Measurements from ENCODE around the gene HECW1. TPM values are rescaled to one million over a fixed set of nuclear protein-coding genes. Genes with fewer than 3 reads are reported as not detected.

HECW1 gene
- total and polyA plus RNA-seq, 11 donors, result 0.23 TPM; not detected in 10

- intact Hi-C loops (cut with DNase I), result no loop called here
- DNase-seq, result no peak
- ATAC-seq, result peak in 1 of 4 donors; percentile 5
- Histone ChIP-seq H3K9me3 (no peaks in the 10 kb centered on the region), H3K27me3 (no peaks in the 10 kb centered on the region), H3K4me1 (peaks cover 0 to 11% (median 0%) of the 10 kb centered on the region in 12 donors), H3K27ac (peak overlapping the region in 3 of 12 donors; percentile 12 to 58 (median 29)), H3K36me3 (no peaks in the 10 kb centered on the region), H3K4me3 (no peak overlapping the region)
- TF ChIP-seq CTCF (IDR thresholded peaks at IDR 0.05), result no peak
- 87 to 90% (median 88%) methylated on average over 15 of the region's 15 CpGs for WGBS, 4 donors
Measured at GRCh38 chr7:43554423-43554822, 442.0 kb downstream of the HECW1 start.

DNA sequence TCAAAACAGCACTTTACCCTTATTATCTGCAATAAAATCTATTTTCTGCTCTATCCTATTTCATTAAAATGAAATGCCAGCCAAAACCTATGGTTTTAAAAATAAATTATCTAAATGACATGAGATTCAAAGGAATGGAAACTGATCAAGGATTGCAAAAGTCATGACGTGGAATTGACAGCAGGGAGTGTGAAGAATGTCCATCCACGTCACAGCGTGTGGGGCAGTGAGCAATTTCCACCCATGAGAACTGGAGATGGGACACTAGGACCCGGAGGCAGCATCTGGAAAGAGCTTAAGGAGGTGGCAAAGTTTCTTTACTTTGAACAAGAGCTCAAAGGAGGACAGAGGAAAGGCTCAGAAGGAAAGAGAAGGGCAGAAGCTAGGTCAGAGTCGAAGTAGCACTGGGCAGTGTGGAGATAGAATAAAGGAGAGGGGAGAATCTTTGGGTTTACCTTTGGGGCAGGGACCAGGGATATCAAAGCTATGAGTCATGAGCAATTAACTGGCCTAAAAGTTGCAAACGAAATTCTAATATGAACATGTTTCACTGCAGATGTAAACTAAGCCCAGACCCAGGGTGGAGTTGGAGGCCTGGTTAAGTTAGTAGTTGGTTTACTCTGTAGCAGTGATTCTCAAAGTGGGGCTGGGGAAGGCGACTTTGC is 445.5 kb downstream of the HECW1 start:
- Histone ChIP-seq H3K27me3 (peaks cover 0 to 4% (median 0%) of the 10 kb centered on the region in 9 donors), H3K4me1 (peaks cover 0 to 11% (median 0%) of the 10 kb centered on the region in 12 donors), H3K27ac (no peak overlapping the region), H3K36me3 (no peaks in the 10 kb centered on the region), H3K4me3 (no peak overlapping the region), H3K9me3 (no peaks in the 10 kb centered on the region)
- intact Hi-C loops (cut with DNase I), result no loop called here
- no peak for ATAC-seq
- TF ChIP-seq CTCF (IDR thresholded peaks at IDR 0.05) (no peak), POLR2A (IDR thresholded peaks at IDR 0.05) (no peak)
- no peak for DNase-seq
- 80 to 88% (median 84%) methylated on average over 7 of the region's 7 CpGs for WGBS, 4 donors

DNA sequence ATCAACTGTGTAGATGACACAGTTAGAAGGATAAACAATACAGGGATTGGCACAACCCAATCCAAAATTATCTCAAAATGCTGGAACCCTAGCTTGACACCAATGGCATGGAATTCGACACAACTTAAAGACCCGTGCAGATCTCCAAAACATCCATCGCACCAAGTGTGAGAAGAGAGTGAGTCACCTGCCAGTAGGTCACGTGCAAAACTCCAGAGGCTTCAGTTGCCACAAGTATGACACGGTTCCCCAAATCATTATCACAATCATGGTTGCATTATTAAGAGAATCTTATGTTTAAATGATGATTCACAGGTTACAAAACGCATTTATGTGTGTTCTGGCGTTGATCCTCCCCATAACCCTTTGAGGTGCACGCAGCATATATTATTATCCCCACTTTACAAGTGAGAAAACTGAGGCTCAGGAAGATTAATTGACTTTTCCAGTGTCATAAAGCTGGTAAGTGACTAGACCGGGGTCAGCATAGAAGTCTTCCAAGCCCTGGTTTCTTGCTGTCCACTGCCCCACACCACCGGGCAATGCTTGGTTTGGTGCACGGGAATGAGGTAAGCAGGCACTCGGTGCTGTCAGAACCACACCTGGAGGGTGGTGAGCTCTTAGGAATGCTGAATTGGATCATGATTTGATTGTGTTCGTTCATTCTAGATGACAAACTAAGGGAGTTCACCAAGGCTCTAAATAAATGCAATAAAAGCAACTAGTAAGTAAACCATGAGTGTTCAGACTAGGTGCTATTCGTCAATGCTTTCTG is 446.9 kb downstream of the HECW1 start:
- 89 to 95% (median 91%) methylated on average over 14 of the region's 14 CpGs for WGBS, 4 donors
- Histone ChIP-seq H3K4me1 (peaks cover 0 to 7% (median 0%) of the 10 kb centered on the region in 12 donors), H3K9me3 (no peaks in the 10 kb centered on the region), H3K27ac (no peak overlapping the region), H3K4me3 (no peak overlapping the region), H3K36me3 (no peaks in the 10 kb centered on the region), H3K27me3 (peaks cover 0 to 9% (median 0%) of the 10 kb centered on the region in 9 donors)
- no peak for ATAC-seq
- intact Hi-C loops (cut with DNase I), result no loop called here
- no peak for DNase-seq
- no peak for TF ChIP-seq POLR2A (IDR thresholded peaks at IDR 0.05)
- TF ChIP-seq CTCF (IDR thresholded peaks at IDR 0.05), result no peak

DNA sequence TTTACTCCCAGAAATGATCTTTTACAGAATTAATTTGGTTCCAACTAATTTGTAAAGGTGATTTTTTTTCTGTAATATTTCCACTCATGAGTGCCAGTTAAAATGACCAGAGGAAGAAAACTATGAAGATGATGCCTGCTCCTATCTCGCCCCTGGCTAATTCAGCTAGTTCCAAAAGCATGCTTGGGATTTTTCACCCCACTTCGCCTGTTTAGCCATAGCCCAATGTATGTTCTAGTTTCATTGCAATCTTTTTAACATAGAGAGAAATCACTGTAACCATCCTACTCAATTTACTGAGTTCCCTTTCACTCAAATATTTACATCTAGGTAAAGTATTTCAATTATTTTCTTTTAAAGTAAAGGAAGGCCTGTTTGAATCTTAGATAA is 447.5 kb downstream of the HECW1 start:
- H3K9me3 ChIP-seq, result no peaks in the 10 kb centered on the region
- H3K4me1 ChIP-seq, result peaks cover 0 to 1% (median 0%) of the 10 kb centered on the region in 12 donors
- ATAC-seq, result no peak
- H3K27ac ChIP-seq, result no peak overlapping the region
- peaks cover 0 to 9% (median 0%) of the 10 kb centered on the region in 9 donors for H3K27me3 ChIP-seq
- intact Hi-C loops (cut with DNase I), result loop anchor here in 1 of 10 donors (10.0 kb wide), 1 partner anchor 285 kb away; no protein-coding TSS in a partner anchor
- no peak for TF ChIP-seq POLR2A (IDR thresholded peaks at IDR 0.05)
- TF ChIP-seq CTCF (IDR thresholded peaks at IDR 0.05), result no peak
- DNase-seq, result no peak
- WGBS, 4 donors, result 85 to 95% (median 89%) methylated on average over 2 of the region's 2 CpGs
- H3K4me3 ChIP-seq, result no peak overlapping the region
- H3K36me3 ChIP-seq, result no peaks in the 10 kb centered on the region

Data from heart left ventricle (tissue), 16 donors.